HEK293 (cell line): ENCODE measurements around the gene MBD6.

Experiments used
- CTCF ChIP-seq: fragments of 450-650 bp; formaldehyde crosslinking; IDR thresholded peaks from 2 replicates; pipeline ENCODE4 v1.5.1; 2016; ENCODE audit warnings: missing biosample characterization, missing genetic modification characterization
- ZNF10 ChIP-seq: fragments of 450-650 bp; formaldehyde crosslinking; IDR thresholded peaks from 2 replicates; pipeline ENCODE4 v1.5.1; 2017; ENCODE audit warnings: missing biosample characterization, missing genetic modification characterization
- ZNF174 ChIP-seq: fragments of 450-650 bp; formaldehyde crosslinking; IDR thresholded peaks from 2 replicates; pipeline ENCODE4 v1.5.0; 2017; ENCODE audit warnings: missing biosample characterization, mild to moderate bottlenecking, missing genetic modification characterization
- ZNF266 ChIP-seq: fragments of 450-650 bp; formaldehyde crosslinking; IDR thresholded peaks from 2 replicates; pipeline ENCODE4 v1.5.1; 2016; ENCODE audit warnings: missing biosample characterization, missing genetic modification characterization, low read depth
- ZNF292 ChIP-seq: fragments of 450-650 bp; formaldehyde crosslinking; IDR thresholded peaks from 2 replicates; pipeline ENCODE4 v1.5.1; 2016; ENCODE audit warnings: low read depth, missing biosample characterization, missing genetic modification characterization, borderline replicate concordance
- ZNF350 ChIP-seq: fragments of 450-650 bp; formaldehyde crosslinking; IDR thresholded peaks from 2 replicates; pipeline ENCODE4 v1.5.0; 2017; ENCODE audit warnings: missing biosample characterization, mild to moderate bottlenecking, missing genetic modification characterization
- ZNF449 ChIP-seq: fragments of 450-650 bp; formaldehyde crosslinking; IDR thresholded peaks from 2 replicates; pipeline ENCODE4 v1.5.1; 2017; ENCODE audit warnings: missing biosample characterization, mild to moderate bottlenecking, missing genetic modification characterization, moderate library complexity
- ZNF521 ChIP-seq: fragments of 450-650 bp; formaldehyde crosslinking; IDR thresholded peaks from 2 replicates; pipeline ENCODE4 v1.5.1; 2017; ENCODE audit warnings: missing biosample characterization, mild to moderate bottlenecking, missing genetic modification characterization
- ZNF530 ChIP-seq: fragments of 450-650 bp; formaldehyde crosslinking; IDR thresholded peaks from 2 replicates; pipeline ENCODE4 v1.5.1; 2016; ENCODE audit warnings: low read depth, missing biosample characterization, missing genetic modification characterization
- ZNF658 ChIP-seq: fragments of 450-650 bp; formaldehyde crosslinking; IDR thresholded peaks from 2 replicates; pipeline ENCODE4; 2016; ENCODE audit warnings: missing biosample characterization, missing genetic modification characterization
- ZNF701 ChIP-seq: fragments of 450-650 bp; formaldehyde crosslinking; IDR thresholded peaks from 2 replicates; pipeline ENCODE4 v1.5.1; 2016; ENCODE audit warnings: missing biosample characterization, missing genetic modification characterization
- TF ChIP-seq, protein P1 (sequence below): fragments of 450-650 bp; formaldehyde crosslinking; IDR thresholded peaks from 2 replicates; pipeline ENCODE4 v1.5.1; 2016; ENCODE audit warnings: missing biosample characterization, missing genetic modification characterization

DNA sequence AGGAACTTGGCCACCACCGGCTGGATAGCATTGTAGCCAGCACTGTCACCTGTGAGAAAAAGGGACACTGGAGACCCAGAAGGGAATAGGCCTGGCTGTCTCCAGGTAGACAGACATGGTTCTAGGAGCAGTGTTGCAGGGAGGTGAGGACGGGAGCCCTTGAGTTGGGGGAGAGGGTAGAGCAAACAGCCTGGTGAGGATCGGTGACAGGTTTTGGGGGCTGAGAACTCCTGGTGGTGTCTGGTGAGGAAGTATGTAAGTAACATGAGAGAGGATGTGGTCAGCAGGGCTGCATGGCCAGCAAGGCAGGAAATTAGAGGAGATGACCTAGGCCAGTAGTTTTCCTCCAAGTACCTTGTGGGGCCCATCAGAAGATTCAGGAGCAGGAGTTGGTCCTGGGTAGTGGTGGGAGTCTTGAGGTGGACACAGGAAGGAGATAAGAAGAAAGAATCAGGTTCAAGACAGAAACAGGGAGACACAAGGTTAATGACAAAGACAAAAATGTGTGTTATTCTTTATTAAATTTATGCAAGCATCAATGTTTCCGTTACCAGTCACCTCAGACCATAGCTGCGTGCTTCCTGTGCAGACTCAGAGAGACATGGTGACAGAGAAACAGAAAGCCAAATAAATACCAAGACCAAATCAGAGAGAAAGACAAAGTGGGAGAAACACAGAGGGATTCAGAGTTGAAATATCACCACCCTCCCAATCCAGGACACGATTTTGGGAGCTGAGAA is 43.1 kb upstream of the MBD6 start, which contains the start of gene ARHGAP9:
- TF ChIP-seq CTCF (tag by site-specific recombination) (no peak), ZNF701 (tag by site-specific recombination) (no peak), ZNF292 (tag by site-specific recombination) (no peak), ZNF174 (tag by site-specific recombination) (no peak), ZNF10 (tag by site-specific recombination) (no peak), ZNF530 (tag by site-specific recombination) (no peak), ZNF266 (tag by site-specific recombination) (no peak), ZNF350 (tag by site-specific recombination) (no peak), ZNF449 (tag by site-specific recombination) (no peak), ZNF521 (no peak), ZNF658 (tag by site-specific recombination) (no peak)
- TF ChIP-seq, protein P1, sequence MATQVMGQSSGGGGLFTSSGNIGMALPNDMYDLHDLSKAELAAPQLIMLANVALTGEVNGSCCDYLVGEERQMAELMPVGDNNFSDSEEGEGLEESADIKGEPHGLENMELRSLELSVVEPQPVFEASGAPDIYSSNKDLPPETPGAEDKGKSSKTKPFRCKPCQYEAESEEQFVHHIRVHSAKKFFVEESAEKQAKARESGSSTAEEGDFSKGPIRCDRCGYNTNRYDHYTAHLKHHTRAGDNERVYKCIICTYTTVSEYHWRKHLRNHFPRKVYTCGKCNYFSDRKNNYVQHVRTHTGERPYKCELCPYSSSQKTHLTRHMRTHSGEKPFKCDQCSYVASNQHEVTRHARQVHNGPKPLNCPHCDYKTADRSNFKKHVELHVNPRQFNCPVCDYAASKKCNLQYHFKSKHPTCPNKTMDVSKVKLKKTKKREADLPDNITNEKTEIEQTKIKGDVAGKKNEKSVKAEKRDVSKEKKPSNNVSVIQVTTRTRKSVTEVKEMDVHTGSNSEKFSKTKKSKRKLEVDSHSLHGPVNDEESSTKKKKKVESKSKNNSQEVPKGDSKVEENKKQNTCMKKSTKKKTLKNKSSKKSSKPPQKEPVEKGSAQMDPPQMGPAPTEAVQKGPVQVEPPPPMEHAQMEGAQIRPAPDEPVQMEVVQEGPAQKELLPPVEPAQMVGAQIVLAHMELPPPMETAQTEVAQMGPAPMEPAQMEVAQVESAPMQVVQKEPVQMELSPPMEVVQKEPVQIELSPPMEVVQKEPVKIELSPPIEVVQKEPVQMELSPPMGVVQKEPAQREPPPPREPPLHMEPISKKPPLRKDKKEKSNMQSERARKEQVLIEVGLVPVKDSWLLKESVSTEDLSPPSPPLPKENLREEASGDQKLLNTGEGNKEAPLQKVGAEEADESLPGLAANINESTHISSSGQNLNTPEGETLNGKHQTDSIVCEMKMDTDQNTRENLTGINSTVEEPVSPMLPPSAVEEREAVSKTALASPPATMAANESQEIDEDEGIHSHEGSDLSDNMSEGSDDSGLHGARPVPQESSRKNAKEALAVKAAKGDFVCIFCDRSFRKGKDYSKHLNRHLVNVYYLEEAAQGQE = no peak
